Vein endothelial cell (primary cell): ENCODE measurements around the gene BYSL. TPM values are rescaled to one million over a fixed set of nuclear protein-coding genes. Genes with fewer than 3 reads are reported as not detected.

Source experiments
- small RNA-seq: library from RNA; depleted of rRNA; stranded (forward); fragments of <200 nt; gene quantifications from one replicate; pipeline ENCODE3, GENCODE V24; 2012
- total RNA-seq: library from RNA; depleted of rRNA; stranded (reverse); fragments of >200 nt; gene quantifications from 2 replicates; pipeline ENCODE4 v1.2.3, GENCODE V29; 2012

The BYSL gene
- 31.8 and 33.6 TPM in 2 replicates for total RNA-seq

GRCh38 chr6:41920921-41921711 is at the start of gene BYSL, which contains the start of gene MED20:
BYSL (plus strand) TSS chr6:41921499; CDS start chr6:41921563, 64 bp downstream.
MED20 (minus strand) TSS chr6:41921139; CDS start chr6:41921018, 121 bp downstream.

GRCh38 chr6:41895300-41896233 is 25.7 kb upstream of the BYSL start, which contains the start of gene USP49:
USP49 (minus strand) TSS chr6:41895375; CDS start chr6:41806983, 88,392 bp downstream.

GRCh38 chr6:41941280-41942066 is 20.2 kb downstream of the BYSL start, which contains the start of gene CCND3:
CCND3 (minus strand) TSS chr6:41941808; CDS start chr6:41941649, 159 bp downstream.

Small RNA genes lying within 50 kb of the gene (small RNA-seq; reads per million reads assigned to genes)
- gene RF00019 = not detected

Other genes with a start within 250 kb of the BYSL start
- gene TFEB, start 185.9 kb upstream of the BYSL start, total RNA-seq = 3.3 and 4.2 TPM in 2 replicates
- gene PGC, start 174.1 kb upstream of the BYSL start, total RNA-seq = not detected in 2 replicates
- 1.3 and 2.0 TPM in 2 replicates for gene FRS3, start 141.6 kb upstream of the BYSL start, total RNA-seq
- 2.8 and 6.2 TPM in 2 replicates for gene PRICKLE4, start 140.7 kb upstream of the BYSL start, total RNA-seq
- 96.0 and 123 TPM in 2 replicates for gene TOMM6, start 133.8 kb upstream of the BYSL start, total RNA-seq
- 3.2 and 3.9 TPM in 2 replicates for gene USP49, start 26.1 kb upstream of the BYSL start, total RNA-seq
- 33.3 and 37.0 TPM in 2 replicates for gene MED20, start 360 bp upstream of the BYSL start, total RNA-seq
- gene CCND3, start 20.3 kb downstream of the BYSL start, total RNA-seq = 55.7 and 85.3 TPM in 2 replicates
- gene TAF8, start 129.0 kb downstream of the BYSL start, total RNA-seq = 22.9 and 28.6 TPM in 2 replicates
- gene C6orf132, start 221.1 kb downstream of the BYSL start, total RNA-seq = 0.38 and 0.65 TPM in 2 replicates